Stomach (tissue), 4 donors: Measurements from ENCODE around the gene OCRL.

Experiments
- EP300 ChIP-seq: sonication (generic); formaldehyde crosslinking; IDR thresholded peaks from one replicate; pipeline ENCODE4 v1.6.1; 2017; ENCODE audit warnings: antibody characterized with exemption
- POLR2A ChIP-seq, 4 donors: fragments of 450-650 bp; IDR thresholded peaks; one replicate each; pipeline ENCODE4 v1.6.1; 2016; ENCODE audit warnings: antibody characterized with exemption in 4 of 4, control low read depth in 2 of 4, mild to moderate bottlenecking in 1 of 4, moderate library complexity in 1 of 4
- POLR2AphosphoS5 ChIP-seq, 3 donors: sonication (generic); formaldehyde crosslinking; IDR thresholded peaks; one replicate each; pipeline ENCODE4 v1.6.1; 2016; ENCODE audit warnings: antibody characterized with exemption in 3 of 3
- TF ChIP-seq, protein P1 (sequence below), 7 experiments: fragments of 450-650 bp in 4 of 7; fragments of 200-600 bp in 3 of 7; sonication (generic) in 3 of 7; IDR thresholded peaks; one replicate each; pipeline ENCODE4 v1.5.1; 2016 to 2019; ENCODE audit warnings: antibody characterized with exemption in 7 of 7, control low read depth in 2 of 7, mild to moderate bottlenecking in 1 of 7

DNA sequence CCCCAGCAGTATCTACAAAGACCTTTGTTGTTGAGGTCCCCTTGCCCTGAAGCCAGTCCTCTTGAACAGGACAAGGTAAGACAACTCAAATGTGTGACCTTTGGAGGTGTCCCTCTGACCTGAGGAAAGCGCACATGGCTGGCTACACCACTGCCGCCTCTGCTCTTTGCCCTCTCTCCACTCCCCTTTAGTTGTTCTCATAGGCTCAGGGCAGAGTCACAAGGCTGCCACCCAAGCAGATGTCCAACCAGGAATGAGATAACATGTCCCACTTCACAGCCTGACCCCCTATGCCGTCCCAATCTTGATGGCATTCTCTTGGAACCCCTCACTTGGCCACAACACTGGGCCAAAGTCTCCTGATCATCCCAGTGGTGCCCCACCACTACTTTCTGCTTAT is 68.4 kb downstream of the OCRL start:
- TF ChIP-seq, protein P1, sequence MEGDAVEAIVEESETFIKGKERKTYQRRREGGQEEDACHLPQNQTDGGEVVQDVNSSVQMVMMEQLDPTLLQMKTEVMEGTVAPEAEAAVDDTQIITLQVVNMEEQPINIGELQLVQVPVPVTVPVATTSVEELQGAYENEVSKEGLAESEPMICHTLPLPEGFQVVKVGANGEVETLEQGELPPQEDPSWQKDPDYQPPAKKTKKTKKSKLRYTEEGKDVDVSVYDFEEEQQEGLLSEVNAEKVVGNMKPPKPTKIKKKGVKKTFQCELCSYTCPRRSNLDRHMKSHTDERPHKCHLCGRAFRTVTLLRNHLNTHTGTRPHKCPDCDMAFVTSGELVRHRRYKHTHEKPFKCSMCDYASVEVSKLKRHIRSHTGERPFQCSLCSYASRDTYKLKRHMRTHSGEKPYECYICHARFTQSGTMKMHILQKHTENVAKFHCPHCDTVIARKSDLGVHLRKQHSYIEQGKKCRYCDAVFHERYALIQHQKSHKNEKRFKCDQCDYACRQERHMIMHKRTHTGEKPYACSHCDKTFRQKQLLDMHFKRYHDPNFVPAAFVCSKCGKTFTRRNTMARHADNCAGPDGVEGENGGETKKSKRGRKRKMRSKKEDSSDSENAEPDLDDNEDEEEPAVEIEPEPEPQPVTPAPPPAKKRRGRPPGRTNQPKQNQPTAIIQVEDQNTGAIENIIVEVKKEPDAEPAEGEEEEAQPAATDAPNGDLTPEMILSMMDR (IDR thresholded peaks at IDR 0.05), result no peak
- TF ChIP-seq POLR2AphosphoS5 (IDR thresholded peaks at IDR 0.05), result no peak
- no peak for TF ChIP-seq POLR2A (IDR thresholded peaks at IDR 0.05)
- TF ChIP-seq EP300, result no peak
